Liver (tissue), 3 donors: ENCODE data around the gene EXOSC2.

Experiments
- EGR1 ChIP-seq, 2 donors: IDR thresholded peaks; 2 replicates each; pipeline ENCODE4 v1.6.1; 2016 to 2018; ENCODE audit warnings: antibody characterized with exemption in 2 of 2, low read depth in 2 of 2
- GABPA ChIP-seq, 2 donors: IDR thresholded peaks in 1 of 2; conservative IDR thresholded peaks in 1 of 2; 2 replicates each; pipeline ENCODE4 v1.6.1; 2016; ENCODE audit warnings: antibody characterized with exemption in 2 of 2, mild to moderate bottlenecking in 1 of 2, moderate library complexity in 1 of 2
- JUND ChIP-seq, 2 donors: IDR thresholded peaks; 2 replicates each; pipeline ENCODE4 v1.6.1; 2016; ENCODE audit warnings: antibody characterized with exemption in 2 of 2
- MAX ChIP-seq: IDR thresholded peaks from 2 replicates; pipeline ENCODE4 v1.6.1; 2016; ENCODE audit warnings: antibody characterized with exemption
- TF ChIP-seq, protein P1 (sequence below): fragments of 150-350 bp; IDR thresholded peaks from 2 replicates; pipeline ENCODE4 v1.5.1; 2017; ENCODE audit warnings: improper control_type of control experiment, low read depth, low read length; ENCODE audit not compliant: missing input control
- TF ChIP-seq, protein P2 (sequence below): IDR thresholded peaks from 2 replicates; pipeline ENCODE4 v1.6.1; 2016; ENCODE audit warnings: antibody characterized with exemption, mild to moderate bottlenecking
- TF ChIP-seq, protein P3 (sequence below): IDR thresholded peaks from 2 replicates; pipeline ENCODE4 v1.6.1; 2016; ENCODE audit warnings: antibody characterized with exemption
- donor health status: healthy.
- donor health status: healthy.

DNA sequence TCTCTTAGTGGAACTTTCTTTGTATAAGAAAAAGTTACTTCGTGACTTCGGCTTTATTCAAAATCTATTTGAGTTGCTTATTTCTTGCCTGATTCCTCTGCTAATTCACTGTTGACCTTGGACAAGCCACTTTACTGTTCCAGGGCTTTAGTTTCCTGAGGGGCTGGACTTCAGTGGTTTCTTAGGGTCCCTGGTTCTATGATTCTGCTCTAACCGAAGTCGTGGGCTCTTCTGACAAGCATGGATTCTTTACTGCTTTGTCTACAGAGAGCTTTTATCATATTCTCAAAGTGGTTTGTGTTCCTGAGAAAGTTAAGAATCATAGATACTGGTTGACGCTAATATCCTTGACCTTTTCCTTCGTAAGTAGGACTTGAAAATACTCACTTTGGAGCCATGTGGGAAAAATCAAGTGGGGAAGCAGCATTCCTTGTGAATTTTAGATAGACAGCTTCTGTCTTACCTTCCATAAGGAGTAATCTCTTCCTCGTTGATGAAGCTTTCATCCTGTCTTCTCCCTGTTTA is 21.1 kb downstream of the EXOSC2 start:
- TF ChIP-seq MAX = no peak
- no peak for TF ChIP-seq JUND (IDR thresholded peaks at IDR 0.05)
- TF ChIP-seq, protein P1, sequence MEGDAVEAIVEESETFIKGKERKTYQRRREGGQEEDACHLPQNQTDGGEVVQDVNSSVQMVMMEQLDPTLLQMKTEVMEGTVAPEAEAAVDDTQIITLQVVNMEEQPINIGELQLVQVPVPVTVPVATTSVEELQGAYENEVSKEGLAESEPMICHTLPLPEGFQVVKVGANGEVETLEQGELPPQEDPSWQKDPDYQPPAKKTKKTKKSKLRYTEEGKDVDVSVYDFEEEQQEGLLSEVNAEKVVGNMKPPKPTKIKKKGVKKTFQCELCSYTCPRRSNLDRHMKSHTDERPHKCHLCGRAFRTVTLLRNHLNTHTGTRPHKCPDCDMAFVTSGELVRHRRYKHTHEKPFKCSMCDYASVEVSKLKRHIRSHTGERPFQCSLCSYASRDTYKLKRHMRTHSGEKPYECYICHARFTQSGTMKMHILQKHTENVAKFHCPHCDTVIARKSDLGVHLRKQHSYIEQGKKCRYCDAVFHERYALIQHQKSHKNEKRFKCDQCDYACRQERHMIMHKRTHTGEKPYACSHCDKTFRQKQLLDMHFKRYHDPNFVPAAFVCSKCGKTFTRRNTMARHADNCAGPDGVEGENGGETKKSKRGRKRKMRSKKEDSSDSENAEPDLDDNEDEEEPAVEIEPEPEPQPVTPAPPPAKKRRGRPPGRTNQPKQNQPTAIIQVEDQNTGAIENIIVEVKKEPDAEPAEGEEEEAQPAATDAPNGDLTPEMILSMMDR = no peak
- TF ChIP-seq, protein P2, sequence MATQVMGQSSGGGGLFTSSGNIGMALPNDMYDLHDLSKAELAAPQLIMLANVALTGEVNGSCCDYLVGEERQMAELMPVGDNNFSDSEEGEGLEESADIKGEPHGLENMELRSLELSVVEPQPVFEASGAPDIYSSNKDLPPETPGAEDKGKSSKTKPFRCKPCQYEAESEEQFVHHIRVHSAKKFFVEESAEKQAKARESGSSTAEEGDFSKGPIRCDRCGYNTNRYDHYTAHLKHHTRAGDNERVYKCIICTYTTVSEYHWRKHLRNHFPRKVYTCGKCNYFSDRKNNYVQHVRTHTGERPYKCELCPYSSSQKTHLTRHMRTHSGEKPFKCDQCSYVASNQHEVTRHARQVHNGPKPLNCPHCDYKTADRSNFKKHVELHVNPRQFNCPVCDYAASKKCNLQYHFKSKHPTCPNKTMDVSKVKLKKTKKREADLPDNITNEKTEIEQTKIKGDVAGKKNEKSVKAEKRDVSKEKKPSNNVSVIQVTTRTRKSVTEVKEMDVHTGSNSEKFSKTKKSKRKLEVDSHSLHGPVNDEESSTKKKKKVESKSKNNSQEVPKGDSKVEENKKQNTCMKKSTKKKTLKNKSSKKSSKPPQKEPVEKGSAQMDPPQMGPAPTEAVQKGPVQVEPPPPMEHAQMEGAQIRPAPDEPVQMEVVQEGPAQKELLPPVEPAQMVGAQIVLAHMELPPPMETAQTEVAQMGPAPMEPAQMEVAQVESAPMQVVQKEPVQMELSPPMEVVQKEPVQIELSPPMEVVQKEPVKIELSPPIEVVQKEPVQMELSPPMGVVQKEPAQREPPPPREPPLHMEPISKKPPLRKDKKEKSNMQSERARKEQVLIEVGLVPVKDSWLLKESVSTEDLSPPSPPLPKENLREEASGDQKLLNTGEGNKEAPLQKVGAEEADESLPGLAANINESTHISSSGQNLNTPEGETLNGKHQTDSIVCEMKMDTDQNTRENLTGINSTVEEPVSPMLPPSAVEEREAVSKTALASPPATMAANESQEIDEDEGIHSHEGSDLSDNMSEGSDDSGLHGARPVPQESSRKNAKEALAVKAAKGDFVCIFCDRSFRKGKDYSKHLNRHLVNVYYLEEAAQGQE = no peak
- no peak for TF ChIP-seq GABPA (IDR thresholded peaks at IDR 0.05 in 1 of 2, conservative IDR thresholded peaks at IDR 0.05 in 1 of 2)
- TF ChIP-seq EGR1 (IDR thresholded peaks at IDR 0.05; ENCODE audit: low read depth in 2 of 2) = no peak
- TF ChIP-seq, protein P3, sequence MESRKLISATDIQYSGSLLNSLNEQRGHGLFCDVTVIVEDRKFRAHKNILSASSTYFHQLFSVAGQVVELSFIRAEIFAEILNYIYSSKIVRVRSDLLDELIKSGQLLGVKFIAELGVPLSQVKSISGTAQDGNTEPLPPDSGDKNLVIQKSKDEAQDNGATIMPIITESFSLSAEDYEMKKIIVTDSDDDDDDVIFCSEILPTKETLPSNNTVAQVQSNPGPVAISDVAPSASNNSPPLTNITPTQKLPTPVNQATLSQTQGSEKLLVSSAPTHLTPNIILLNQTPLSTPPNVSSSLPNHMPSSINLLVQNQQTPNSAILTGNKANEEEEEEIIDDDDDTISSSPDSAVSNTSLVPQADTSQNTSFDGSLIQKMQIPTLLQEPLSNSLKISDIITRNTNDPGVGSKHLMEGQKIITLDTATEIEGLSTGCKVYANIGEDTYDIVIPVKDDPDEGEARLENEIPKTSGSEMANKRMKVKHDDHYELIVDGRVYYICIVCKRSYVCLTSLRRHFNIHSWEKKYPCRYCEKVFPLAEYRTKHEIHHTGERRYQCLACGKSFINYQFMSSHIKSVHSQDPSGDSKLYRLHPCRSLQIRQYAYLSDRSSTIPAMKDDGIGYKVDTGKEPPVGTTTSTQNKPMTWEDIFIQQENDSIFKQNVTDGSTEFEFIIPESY = no peak
